ENCODE data around the gene TRERF1.
A peak's percentile ranks its signal among the peaks of the same experiment; 100 is the strongest.

The TRERF1 gene

GRCh38 chr6:42263165-42263728, 188.5 kb downstream of the TRERF1 start:
- ATAC-seq = no peak
- TF ChIP-seq, protein P1, sequence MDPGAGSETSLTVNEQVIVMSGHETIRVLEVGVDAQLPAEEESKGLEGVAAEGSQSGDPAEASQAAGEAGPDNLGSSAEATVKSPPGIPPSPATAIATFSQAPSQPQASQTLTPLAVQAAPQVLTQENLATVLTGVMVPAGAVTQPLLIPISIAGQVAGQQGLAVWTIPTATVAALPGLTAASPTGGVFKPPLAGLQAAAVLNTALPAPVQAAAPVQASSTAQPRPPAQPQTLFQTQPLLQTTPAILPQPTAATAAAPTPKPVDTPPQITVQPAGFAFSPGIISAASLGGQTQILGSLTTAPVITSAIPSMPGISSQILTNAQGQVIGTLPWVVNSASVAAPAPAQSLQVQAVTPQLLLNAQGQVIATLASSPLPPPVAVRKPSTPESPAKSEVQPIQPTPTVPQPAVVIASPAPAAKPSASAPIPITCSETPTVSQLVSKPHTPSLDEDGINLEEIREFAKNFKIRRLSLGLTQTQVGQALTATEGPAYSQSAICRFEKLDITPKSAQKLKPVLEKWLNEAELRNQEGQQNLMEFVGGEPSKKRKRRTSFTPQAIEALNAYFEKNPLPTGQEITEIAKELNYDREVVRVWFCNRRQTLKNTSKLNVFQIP (CRISPR knock-in tag; IDR thresholded peaks at IDR 0.05; ENCODE audit: borderline replicate concordance, low read depth) = no peak
- TF ChIP-seq, protein P2, sequence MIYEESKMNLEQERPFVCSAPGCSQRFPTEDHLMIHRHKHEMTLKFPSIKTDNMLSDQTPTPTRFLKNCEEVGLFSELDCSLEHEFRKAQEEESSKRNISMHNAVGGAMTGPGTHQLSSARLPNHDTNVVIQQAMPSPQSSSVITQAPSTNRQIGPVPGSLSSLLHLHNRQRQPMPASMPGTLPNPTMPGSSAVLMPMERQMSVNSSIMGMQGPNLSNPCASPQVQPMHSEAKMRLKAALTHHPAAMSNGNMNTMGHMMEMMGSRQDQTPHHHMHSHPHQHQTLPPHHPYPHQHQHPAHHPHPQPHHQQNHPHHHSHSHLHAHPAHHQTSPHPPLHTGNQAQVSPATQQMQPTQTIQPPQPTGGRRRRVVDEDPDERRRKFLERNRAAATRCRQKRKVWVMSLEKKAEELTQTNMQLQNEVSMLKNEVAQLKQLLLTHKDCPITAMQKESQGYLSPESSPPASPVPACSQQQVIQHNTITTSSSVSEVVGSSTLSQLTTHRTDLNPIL (CRISPR knock-in tag; IDR thresholded peaks at IDR 0.05; ENCODE audit: low read depth) = no peak
- no peak for TF ChIP-seq OSR1 (CRISPR knock-in tag; IDR thresholded peaks at IDR 0.05)
- no peak for TF ChIP-seq ARNTL (CRISPR knock-in tag; IDR thresholded peaks at IDR 0.05; ENCODE audit: borderline replicate concordance, low read depth)
- TF ChIP-seq TOX (CRISPR knock-in tag; IDR thresholded peaks at IDR 0.05; ENCODE audit: borderline replicate concordance) = no peak
- TF ChIP-seq ISL1 (CRISPR knock-in tag; IDR thresholded peaks at IDR 0.05) = no peak
- no peak for TF ChIP-seq PATZ1 (CRISPR knock-in tag; IDR thresholded peaks at IDR 0.05; ENCODE audit: borderline replicate concordance)
- no peak for TF ChIP-seq BACH2 (CRISPR knock-in tag; IDR thresholded peaks at IDR 0.05; ENCODE audit: borderline replicate concordance)
- TF ChIP-seq TSHZ2 (CRISPR knock-in tag; IDR thresholded peaks at IDR 0.05) = no peak
- no peak for TF ChIP-seq ZFP3 (CRISPR knock-in tag; IDR thresholded peaks at IDR 0.05)
- no peak for TF ChIP-seq PPARA (CRISPR knock-in tag; IDR thresholded peaks at IDR 0.05; ENCODE audit: borderline replicate concordance)
- no peak for TF ChIP-seq CSDC2 (CRISPR knock-in tag; IDR thresholded peaks at IDR 0.05)
- TF ChIP-seq ZNF565 (CRISPR knock-in tag; conservative IDR thresholded peaks at IDR 0.05; ENCODE audit: low read depth) = no peak
- TF ChIP-seq ZNF70 (CRISPR knock-in tag; IDR thresholded peaks at IDR 0.05) = no peak
- no peak for TF ChIP-seq ESRRG (CRISPR knock-in tag; IDR thresholded peaks at IDR 0.05)
- TF ChIP-seq CSRNP3 (CRISPR knock-in tag; IDR thresholded peaks at IDR 0.05) = no peak
- TF ChIP-seq RARB (CRISPR knock-in tag; IDR thresholded peaks at IDR 0.05) = no peak
- no peak for TF ChIP-seq ZFP30 (CRISPR knock-in tag; IDR thresholded peaks at IDR 0.05)
- TF ChIP-seq TCF4 (CRISPR knock-in tag; IDR thresholded peaks at IDR 0.05; ENCODE audit: borderline replicate concordance) = no peak
- no peak for TF ChIP-seq ZNF8 (CRISPR knock-in tag; IDR thresholded peaks at IDR 0.05)

DNA sequence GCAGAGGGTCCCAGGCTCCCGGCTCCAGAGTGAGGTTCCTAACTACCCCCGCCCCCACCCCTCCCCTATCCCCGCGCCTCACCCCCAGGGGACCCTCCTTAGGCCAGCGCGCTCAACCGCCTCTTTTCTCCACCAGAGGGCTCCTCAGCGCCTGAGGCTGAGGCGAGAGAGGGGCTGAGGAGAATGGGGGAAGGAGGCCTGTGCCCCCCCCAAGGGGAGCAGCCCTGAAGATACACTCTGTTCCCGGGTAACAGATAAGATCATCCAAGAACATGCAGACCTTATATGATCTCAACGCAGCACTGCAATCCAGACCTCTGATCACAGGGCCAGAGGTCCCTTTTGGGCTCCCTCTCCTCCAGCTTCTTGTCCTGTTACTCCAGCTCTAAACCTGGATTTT, 190.8 kb downstream of the TRERF1 start:
- peak; percentile 80 for ATAC-seq
- TF ChIP-seq PATZ1 (CRISPR knock-in tag; IDR thresholded peaks at IDR 0.05; ENCODE audit: borderline replicate concordance) = no peak
- no peak for TF ChIP-seq CSRNP3 (CRISPR knock-in tag; IDR thresholded peaks at IDR 0.05)
- TF ChIP-seq ARNTL (CRISPR knock-in tag; IDR thresholded peaks at IDR 0.05; ENCODE audit: borderline replicate concordance, low read depth) = no peak
- TF ChIP-seq SNAI2 (CRISPR knock-in tag; IDR thresholded peaks at IDR 0.05) = no peak
- no peak for TF ChIP-seq GLIS3 (CRISPR knock-in tag; IDR thresholded peaks at IDR 0.05)
- TF ChIP-seq ESRRG (CRISPR knock-in tag; IDR thresholded peaks at IDR 0.05) = no peak
